SH-SY5Y (cell line): Measurements from ENCODE around the gene TMEM178A.

ENCODE experiments used
- GATA2 ChIP-seq: IDR thresholded peaks from 2 replicates; pipeline ENCODE4 v1.6.1; 2011; ENCODE audit warnings: mild to moderate bottlenecking, low read depth, low read length
- GATA3 ChIP-seq: IDR thresholded peaks from 2 replicates; pipeline ENCODE4 v1.6.1; 2011; ENCODE audit warnings: low read depth, mild to moderate bottlenecking, low read length, moderate library complexity

DNA sequence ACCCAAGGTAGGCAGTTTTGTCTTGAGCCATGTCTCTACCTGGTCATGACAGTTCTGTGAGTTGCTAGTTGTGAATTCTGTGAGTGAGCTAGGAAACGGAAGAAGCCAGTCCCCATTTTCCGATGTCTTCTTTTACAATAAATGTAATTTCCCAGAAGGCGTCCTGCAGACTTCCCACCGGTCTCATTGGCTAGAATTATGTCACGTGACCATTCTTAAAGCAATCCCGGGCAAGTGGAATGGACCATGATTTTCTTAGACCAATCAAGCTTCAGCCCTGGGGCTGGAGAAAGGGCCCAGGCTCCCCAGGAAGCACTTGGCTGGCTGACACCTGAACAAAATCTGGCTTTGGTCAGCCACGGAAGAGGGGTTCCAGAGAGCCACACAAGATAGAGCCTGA is 10.6 kb downstream of the TMEM178A start:
- no peak for TF ChIP-seq GATA2
- no peak for TF ChIP-seq GATA3
